ENCODE data around the gene POU5F1. TPM values are rescaled to one million over a fixed set of nuclear protein-coding genes. Genes with fewer than 3 reads are reported as not detected.

The POU5F1 gene
- total and polyA plus RNA-seq, 9 of the 15 experiments (the other 6 are each of a cell fraction or from before 2014, with no cell fraction given), result 0.06 to 2.0 (median 0.10) TPM; not detected in 6

DNA sequence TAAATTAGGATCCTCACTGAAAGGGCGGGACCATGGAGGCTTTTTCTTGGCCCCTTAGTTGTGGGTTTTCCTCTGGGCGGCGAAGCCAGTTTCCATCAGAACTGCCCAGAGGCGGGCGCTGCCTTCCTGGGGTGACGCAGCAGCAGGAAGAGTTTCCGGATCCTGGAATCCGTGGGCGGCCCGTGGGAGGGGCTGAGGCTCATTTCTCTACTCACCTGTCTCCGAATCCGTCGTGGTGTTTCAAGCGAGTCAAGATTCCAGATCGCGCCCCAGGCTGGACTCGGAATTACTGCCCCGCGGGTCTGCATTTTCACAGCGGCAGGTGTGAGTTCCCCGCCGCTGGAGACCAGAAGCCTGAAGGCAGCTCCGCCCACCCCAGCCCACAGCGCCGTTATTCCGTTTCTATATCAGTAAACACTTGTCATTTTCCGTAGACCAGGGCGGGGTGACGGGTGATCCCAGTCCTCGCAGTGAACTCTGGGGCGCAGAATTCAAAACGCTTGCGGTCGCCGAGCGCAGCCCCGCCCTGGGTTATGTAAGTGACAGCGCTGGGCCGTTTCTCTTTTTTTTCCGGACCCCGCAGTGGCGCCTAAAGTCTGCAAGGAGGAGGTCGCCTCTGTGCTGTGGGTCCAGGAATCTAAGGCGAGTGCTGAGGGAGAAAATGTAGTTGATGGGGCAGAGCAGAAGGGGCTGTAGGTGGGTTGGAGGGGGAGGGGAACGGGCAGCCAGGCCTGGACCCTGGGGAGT, 27.2 kb upstream of the POU5F1 start (continued):
- TF ChIP-seq, protein P1, sequence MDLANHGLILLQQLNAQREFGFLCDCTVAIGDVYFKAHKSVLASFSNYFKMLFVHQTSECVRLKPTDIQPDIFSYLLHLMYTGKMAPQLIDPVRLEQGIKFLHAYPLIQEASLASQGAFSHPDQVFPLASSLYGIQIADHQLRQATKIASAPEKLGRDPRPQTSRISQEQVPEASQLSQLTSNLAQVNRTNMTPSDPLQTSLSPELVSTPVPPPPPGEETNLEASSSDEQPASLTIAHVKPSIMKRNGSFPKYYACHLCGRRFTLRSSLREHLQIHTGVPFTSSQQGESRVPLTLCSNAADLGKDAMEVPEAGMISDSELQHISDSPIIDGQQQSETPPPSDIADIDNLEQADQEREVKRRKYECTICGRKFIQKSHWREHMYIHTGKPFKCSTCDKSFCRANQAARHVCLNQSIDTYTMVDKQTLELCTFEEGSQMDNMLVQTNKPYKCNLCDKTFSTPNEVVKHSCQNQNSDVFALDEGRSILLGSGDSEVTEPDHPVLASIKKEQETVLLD (IDR thresholded peaks at IDR 0.05), result peak; percentile 24; the same call in 1 of the 2 replicates
- TF ChIP-seq, protein P2, sequence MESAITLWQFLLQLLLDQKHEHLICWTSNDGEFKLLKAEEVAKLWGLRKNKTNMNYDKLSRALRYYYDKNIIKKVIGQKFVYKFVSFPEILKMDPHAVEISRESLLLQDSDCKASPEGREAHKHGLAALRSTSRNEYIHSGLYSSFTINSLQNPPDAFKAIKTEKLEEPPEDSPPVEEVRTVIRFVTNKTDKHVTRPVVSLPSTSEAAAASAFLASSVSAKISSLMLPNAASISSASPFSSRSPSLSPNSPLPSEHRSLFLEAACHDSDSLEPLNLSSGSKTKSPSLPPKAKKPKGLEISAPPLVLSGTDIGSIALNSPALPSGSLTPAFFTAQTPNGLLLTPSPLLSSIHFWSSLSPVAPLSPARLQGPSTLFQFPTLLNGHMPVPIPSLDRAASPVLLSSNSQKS (CRISPR knock-in tag; IDR thresholded peaks at IDR 0.05), result no peak
- TF ChIP-seq, protein P3, sequence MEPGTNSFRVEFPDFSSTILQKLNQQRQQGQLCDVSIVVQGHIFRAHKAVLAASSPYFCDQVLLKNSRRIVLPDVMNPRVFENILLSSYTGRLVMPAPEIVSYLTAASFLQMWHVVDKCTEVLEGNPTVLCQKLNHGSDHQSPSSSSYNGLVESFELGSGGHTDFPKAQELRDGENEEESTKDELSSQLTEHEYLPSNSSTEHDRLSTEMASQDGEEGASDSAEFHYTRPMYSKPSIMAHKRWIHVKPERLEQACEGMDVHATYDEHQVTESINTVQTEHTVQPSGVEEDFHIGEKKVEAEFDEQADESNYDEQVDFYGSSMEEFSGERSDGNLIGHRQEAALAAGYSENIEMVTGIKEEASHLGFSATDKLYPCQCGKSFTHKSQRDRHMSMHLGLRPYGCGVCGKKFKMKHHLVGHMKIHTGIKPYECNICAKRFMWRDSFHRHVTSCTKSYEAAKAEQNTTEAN (CRISPR knock-in tag; IDR thresholded peaks at IDR 0.05), result no peak
- TF ChIP-seq, protein P4, sequence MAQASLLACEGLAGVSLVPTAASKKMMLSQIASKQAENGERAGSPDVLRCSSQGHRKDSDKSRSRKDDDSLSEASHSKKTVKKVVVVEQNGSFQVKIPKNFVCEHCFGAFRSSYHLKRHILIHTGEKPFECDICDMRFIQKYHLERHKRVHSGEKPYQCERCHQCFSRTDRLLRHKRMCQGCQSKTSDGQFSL (CRISPR knock-in tag; IDR thresholded peaks at IDR 0.05), result peak; percentile 41; the same call in 1 of the 2 replicates
- TF ChIP-seq, protein P4 (tag; IDR thresholded peaks at IDR 0.05), result no peak
- TF ChIP-seq HNRNPLL (IDR thresholded peaks at IDR 0.05; ENCODE audit: low read depth, low read length, poor library complexity, severe bottlenecking), result peak; percentile 69
- no peak for TF ChIP-seq HNRNPUL1 (IDR thresholded peaks at IDR 0.05; ENCODE audit: low read length)
- peak in 1 of 2 experiments; percentile 70; a peak in 2 of 4 replicates for TF ChIP-seq HDAC1 (IDR thresholded peaks at IDR 0.05)
- TF ChIP-seq ZKSCAN8 (CRISPR knock-in tag; IDR thresholded peaks at IDR 0.05), result no peak
- peak; percentile 66 for TF ChIP-seq C11orf30 (IDR thresholded peaks at IDR 0.05; ENCODE audit: low read depth)
- peak in 1 of 2 experiments; percentile 11; a peak in 1 of 4 replicates for TF ChIP-seq SRF (CRISPR knock-in tag; IDR thresholded peaks at IDR 0.05)
- no peak for TF ChIP-seq NR2C2 (CRISPR knock-in tag; IDR thresholded peaks at IDR 0.05)
- peak; percentile 79; the same call in 1 of the 2 replicates for TF ChIP-seq NR2C2 (tag; IDR thresholded peaks at IDR 0.05)
- TF ChIP-seq ATF1 (CRISPR knock-in tag; IDR thresholded peaks at IDR 0.05), result no peak
- TF ChIP-seq ATF1 (tag; IDR thresholded peaks at IDR 0.05), result peak; percentile 78
- no peak for TF ChIP-seq ZNF134 (CRISPR knock-in tag; conservative IDR thresholded peaks at IDR 0.05)
- no peak for TF ChIP-seq XRCC5 (IDR thresholded peaks at IDR 0.05; ENCODE audit: low read depth, low read length)
- TF ChIP-seq ZFP30 (CRISPR knock-in tag; IDR thresholded peaks at IDR 0.05; ENCODE audit: borderline replicate concordance), result no peak
- TF ChIP-seq PTBP1 (IDR thresholded peaks at IDR 0.05; ENCODE audit: low read depth, low read length), result no peak
- TF ChIP-seq BRD9 (IDR thresholded peaks at IDR 0.05; ENCODE audit: low read depth, partially characterized antibody), result peak; percentile 78
- TF ChIP-seq, protein P5, sequence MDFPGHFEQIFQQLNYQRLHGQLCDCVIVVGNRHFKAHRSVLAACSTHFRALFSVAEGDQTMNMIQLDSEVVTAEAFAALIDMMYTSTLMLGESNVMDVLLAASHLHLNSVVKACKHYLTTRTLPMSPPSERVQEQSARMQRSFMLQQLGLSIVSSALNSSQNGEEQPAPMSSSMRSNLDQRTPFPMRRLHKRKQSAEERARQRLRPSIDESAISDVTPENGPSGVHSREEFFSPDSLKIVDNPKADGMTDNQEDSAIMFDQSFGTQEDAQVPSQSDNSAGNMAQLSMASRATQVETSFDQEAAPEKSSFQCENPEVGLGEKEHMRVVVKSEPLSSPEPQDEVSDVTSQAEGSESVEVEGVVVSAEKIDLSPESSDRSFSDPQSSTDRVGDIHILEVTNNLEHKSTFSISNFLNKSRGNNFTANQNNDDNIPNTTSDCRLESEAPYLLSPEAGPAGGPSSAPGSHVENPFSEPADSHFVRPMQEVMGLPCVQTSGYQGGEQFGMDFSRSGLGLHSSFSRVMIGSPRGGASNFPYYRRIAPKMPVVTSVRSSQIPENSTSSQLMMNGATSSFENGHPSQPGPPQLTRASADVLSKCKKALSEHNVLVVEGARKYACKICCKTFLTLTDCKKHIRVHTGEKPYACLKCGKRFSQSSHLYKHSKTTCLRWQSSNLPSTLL (IDR thresholded peaks at IDR 0.05), result no peak
- no peak for TF ChIP-seq EWSR1 (IDR thresholded peaks at IDR 0.05; ENCODE audit: borderline replicate concordance, low read depth, partially characterized antibody)
